CD14-positive monocyte (primary cell): ENCODE measurements around the gene CAV1. TPM values are rescaled to one million over a fixed set of nuclear protein-coding genes. Genes with fewer than 3 reads are reported as not detected.
A peak's percentile ranks its signal among the peaks of the same experiment; 100 is the strongest.

ENCODE experiments used
- DNase-seq, 3 donors: peaks; one replicate each; pipeline ENCODE4 v3.0.0-alpha.2; 2011 to 2022
- H2AFZ ChIP-seq: 2 replicates; pipeline ENCODE4 v1.6.0; 2012; ENCODE audit warnings: mild to moderate bottlenecking, low read depth, low read length, inconsistent platforms; ENCODE audit not compliant: insufficient read depth, poor library complexity, severe bottlenecking
- H3K27ac ChIP-seq, 2 donors: 1 replicate in 1 of 2; 2 replicates in 1 of 2; pipeline ENCODE4 v1.5.1; 2012 to 2013; ENCODE audit warnings: low read length in 2 of 2, control low read depth in 1 of 2, inconsistent platforms in 1 of 2, low read depth in 1 of 2, mild to moderate bottlenecking in 1 of 2
- H3K27me3 ChIP-seq, 2 donors: one replicate each; pipeline versions ENCODE4 v1.6.0 to v1.6.1; 2011 to 2013; ENCODE audit warnings: low read length in 2 of 2; ENCODE audit not compliant: control insufficient read depth in 2 of 2, insufficient read depth in 2 of 2
- H3K36me3 ChIP-seq, 2 donors: replicated peaks in 1 of 2; 1 replicate in 1 of 2; 2 replicates in 1 of 2; pipeline versions ENCODE4 v1.5.1 to v1.6.1; 2012 to 2013; ENCODE audit warnings: low read length in 2 of 2, control low read depth in 1 of 2, inconsistent platforms in 1 of 2, mild to moderate bottlenecking in 1 of 2; ENCODE audit not compliant: insufficient read depth in 2 of 2, control insufficient read depth in 1 of 2
- H3K4me1 ChIP-seq, 2 donors: 1 replicate in 1 of 2; 2 replicates in 1 of 2; pipeline versions ENCODE4 v1.5.1 to v1.6.1; 2012 to 2013; ENCODE audit warnings: low read length in 2 of 2, control low read depth in 1 of 2, inconsistent platforms in 1 of 2, mild to moderate bottlenecking in 1 of 2, moderate library complexity in 1 of 2; ENCODE audit not compliant: insufficient read depth in 2 of 2, control insufficient read depth in 1 of 2
- H3K4me2 ChIP-seq: replicated peaks from 2 replicates; pipeline ENCODE3; 2012; ENCODE audit warnings: low read length, moderate library complexity, mild to moderate bottlenecking; ENCODE audit not compliant: poor library complexity, severe bottlenecking; ENCODE audit errors: extremely low read depth
- H3K4me3 ChIP-seq, 3 experiments: fragments of 200-600 bp in 1 of 3; sonication (generic) in 1 of 3; replicated peaks in 1 of 3; 1 replicate in 2 of 3; 2 replicates in 1 of 3; pipeline ENCODE4 v1.5.1; 2011 to 2013; ENCODE audit warnings: low read length in 3 of 3, mild to moderate bottlenecking in 3 of 3, control low read depth in 2 of 3, low read depth in 2 of 3, inconsistent platforms in 1 of 3, moderate library complexity in 1 of 3
- H3K79me2 ChIP-seq: 2 replicates; pipeline ENCODE4 v1.6.0; 2012; ENCODE audit warnings: mild to moderate bottlenecking, control low read depth, inconsistent platforms, low read length, moderate library complexity; ENCODE audit not compliant: insufficient read depth
- H3K9ac ChIP-seq: 2 replicates; pipeline ENCODE4 v1.6.0; 2017; ENCODE audit warnings: low read length, mild to moderate bottlenecking; ENCODE audit not compliant: insufficient read depth, poor library complexity, severe bottlenecking
- H3K9me3 ChIP-seq, 2 donors: replicated peaks in 1 of 2; 1 replicate in 1 of 2; 2 replicates in 1 of 2; pipeline versions ENCODE4 v1.5.1 to v1.6.1; 2012 to 2013; ENCODE audit warnings: low read length in 2 of 2, control low read depth in 1 of 2; ENCODE audit not compliant: control insufficient read depth in 1 of 2, insufficient read depth in 1 of 2
- H4K20me1 ChIP-seq: 2 replicates; pipeline ENCODE4 v1.6.0; 2012; ENCODE audit warnings: mild to moderate bottlenecking, low read length, control low read depth, moderate library complexity; ENCODE audit not compliant: insufficient read depth
- H3K27ac Mint-ChIP-seq, 7 donors: one replicate each; pipeline ENCODE4 v1.8.0; 2020; ENCODE audit warnings: mild to moderate bottlenecking in 7 of 7, mixed read lengths in 7 of 7, moderate library complexity in 6 of 7, inconsistent platforms in 2 of 7
- H3K27me3 Mint-ChIP-seq, 3 donors: one replicate each; pipeline ENCODE4 v1.8.0; 2021 to 2022; ENCODE audit warnings: low read depth in 3 of 3, mild to moderate bottlenecking in 3 of 3, mixed read lengths in 3 of 3, moderate library complexity in 3 of 3, inconsistent platforms in 1 of 3
- H3K36me3 Mint-ChIP-seq, 2 donors: one replicate each; pipeline ENCODE4 v1.8.0; 2020; ENCODE audit warnings: mixed read lengths in 2 of 2, inconsistent platforms in 1 of 2, mild to moderate bottlenecking in 1 of 2
- H3K4me1 Mint-ChIP-seq: one replicate; pipeline ENCODE4 v1.8.0; 2020; ENCODE audit warnings: mild to moderate bottlenecking, mixed read lengths
- H3K4me3 Mint-ChIP-seq, 2 donors: one replicate each; pipeline ENCODE4 v1.8.0; 2020; ENCODE audit warnings: mild to moderate bottlenecking in 2 of 2, mixed read lengths in 2 of 2, moderate library complexity in 1 of 2
- H3K9me3 Mint-ChIP-seq, 7 donors: one replicate each; pipeline ENCODE4 v1.8.0; 2020 to 2022; ENCODE audit warnings: mixed read lengths in 7 of 7, mild to moderate bottlenecking in 6 of 7, moderate library complexity in 6 of 7, inconsistent platforms in 2 of 7
- WGBS: methylation state at CpG from one replicate; pipeline ENCODE4 v1.1.5; 2013; ENCODE audit warnings: missing lambda C conversion rate; ENCODE audit not compliant: insufficient coverage; 5-methylcytosine and 5-hydroxymethylcytosine counted together
- intact Hi-C, 2 donors: fragments of 100-400 bp; cut with micrococcal nuclease; formaldehyde crosslinking; loops; one replicate each; pipeline versions ENCODE4 v1.15.0 to v1.15.1; 2023
- polyA plus RNA-seq, 3 donors: library from polyadenylated mRNA; depleted of rRNA in 1 of 3; unstranded in 2 of 3; stranded (reverse) in 1 of 3; fragments of 300-500 nt in 2 of 3; fragments of >200 nt in 1 of 3; fragmentation: Illumina TruSeq in 2 of 3; gene quantifications; 1 replicate in 2 of 3; 2 replicates in 1 of 3; pipeline ENCODE4 v1.2.3, GENCODE V29; 2012 to 2021
- TF ChIP-seq, protein P1 (sequence below): fragments of 200-600 bp; IDR thresholded peaks from one replicate; pipeline ENCODE4 v1.8.0; 2022; ENCODE audit warnings: antibody characterized with exemption, mild to moderate bottlenecking

The CAV1 gene
- polyA plus RNA-seq, 3 donors = not detected

DNA sequence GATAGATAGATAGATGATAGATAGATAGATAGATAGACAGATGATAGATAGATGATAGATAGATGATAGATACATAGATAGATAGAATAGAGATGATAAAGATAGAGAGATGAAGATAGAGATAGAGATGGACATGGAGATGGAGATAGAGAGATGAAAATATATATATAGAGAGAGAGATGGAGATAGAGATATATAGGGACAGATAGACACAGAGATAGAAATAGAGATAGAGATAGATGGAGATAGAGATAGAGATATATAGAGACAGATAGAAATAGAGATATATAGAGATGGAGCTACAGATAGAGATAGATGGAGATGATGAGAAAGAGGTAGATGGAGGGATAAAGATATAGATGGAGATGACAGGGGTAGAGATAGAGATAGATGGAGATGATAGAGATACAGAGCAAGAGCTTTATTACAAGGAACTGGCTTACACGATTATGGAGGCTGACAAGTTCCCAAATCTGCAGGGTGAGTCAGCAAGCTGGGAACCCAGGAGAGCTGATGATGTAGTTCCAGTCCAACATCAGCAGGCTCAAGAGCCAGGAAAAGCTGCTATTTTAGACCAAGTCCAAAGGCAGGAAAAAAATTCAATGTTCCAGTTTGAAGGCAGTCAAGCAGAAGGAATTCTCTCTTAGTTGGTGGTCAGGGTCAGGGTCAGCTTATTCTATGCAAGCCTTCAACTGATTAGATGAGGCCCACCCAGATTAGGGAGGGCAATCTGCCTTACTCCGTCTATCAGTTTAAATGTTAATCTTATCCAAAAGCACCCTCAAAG is 37.1 kb downstream of the CAV1 start:
- Histone ChIP-seq H3K36me3 (no peaks in the 10 kb centered on the region), H3K9me3 (peaks cover 0 to 7% of the 10 kb centered on the region in 2 donors), H3K4me3 (no peak overlapping the region), H3K9ac (no peak overlapping the region), H3K27ac (no peak overlapping the region), H3K4me1 (no peaks in the 10 kb centered on the region), H3K27me3 (no peaks in the 10 kb centered on the region), H3K79me2 (no peaks in the 10 kb centered on the region), H3K4me2 (no peak overlapping the region), H2AFZ (no peak overlapping the region), H4K20me1 (no peaks in the 10 kb centered on the region)
- peaks cover 0 to 11% (median 6%) of the 10 kb centered on the region in 7 donors for H3K9me3 Mint-ChIP-seq
- no peaks in the 10 kb centered on the region for H3K4me1 Mint-ChIP-seq
- no peak overlapping the region for H3K4me3 Mint-ChIP-seq
- no peaks in the 10 kb centered on the region for H3K36me3 Mint-ChIP-seq
- no peak overlapping the region for H3K27ac Mint-ChIP-seq
- TF ChIP-seq, protein P1, sequence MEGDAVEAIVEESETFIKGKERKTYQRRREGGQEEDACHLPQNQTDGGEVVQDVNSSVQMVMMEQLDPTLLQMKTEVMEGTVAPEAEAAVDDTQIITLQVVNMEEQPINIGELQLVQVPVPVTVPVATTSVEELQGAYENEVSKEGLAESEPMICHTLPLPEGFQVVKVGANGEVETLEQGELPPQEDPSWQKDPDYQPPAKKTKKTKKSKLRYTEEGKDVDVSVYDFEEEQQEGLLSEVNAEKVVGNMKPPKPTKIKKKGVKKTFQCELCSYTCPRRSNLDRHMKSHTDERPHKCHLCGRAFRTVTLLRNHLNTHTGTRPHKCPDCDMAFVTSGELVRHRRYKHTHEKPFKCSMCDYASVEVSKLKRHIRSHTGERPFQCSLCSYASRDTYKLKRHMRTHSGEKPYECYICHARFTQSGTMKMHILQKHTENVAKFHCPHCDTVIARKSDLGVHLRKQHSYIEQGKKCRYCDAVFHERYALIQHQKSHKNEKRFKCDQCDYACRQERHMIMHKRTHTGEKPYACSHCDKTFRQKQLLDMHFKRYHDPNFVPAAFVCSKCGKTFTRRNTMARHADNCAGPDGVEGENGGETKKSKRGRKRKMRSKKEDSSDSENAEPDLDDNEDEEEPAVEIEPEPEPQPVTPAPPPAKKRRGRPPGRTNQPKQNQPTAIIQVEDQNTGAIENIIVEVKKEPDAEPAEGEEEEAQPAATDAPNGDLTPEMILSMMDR = peak; percentile 8
- no peak for DNase-seq
- intact Hi-C loops = no loop called here
- peaks cover 6 to 7% (median 6%) of the 10 kb centered on the region in 3 donors for H3K27me3 Mint-ChIP-seq
- WGBS = 72% methylated on average over 2 of the region's 2 CpGs

DNA sequence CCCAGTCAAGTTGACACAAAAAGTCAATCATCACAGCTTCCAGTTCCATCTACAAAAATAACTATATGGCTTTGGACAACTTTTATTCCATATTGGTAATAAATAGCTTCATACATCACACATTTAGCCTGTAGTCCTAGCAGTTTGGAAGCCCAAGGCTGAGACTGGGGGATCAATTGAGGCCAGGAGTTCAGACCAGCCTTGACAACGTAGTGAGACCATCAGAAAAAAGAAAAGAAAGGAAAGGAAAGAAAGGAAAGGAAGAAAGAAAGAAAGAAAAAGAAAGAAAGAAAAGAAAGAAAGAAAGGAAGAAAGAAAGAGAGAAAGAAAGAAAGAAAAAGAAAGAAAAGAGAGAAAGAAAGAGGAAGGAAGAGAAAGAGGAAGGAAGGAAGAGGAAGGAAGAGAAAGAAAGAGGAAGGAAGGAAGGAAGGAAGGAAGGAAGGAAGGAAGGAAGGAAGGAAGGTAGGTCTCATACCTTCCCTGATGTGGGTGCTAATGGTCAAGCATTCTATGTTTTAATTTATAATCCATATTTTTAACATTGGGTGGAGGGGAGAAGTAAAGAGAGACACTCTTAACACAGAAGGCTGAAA is 37.8 kb downstream of the CAV1 start:
- no peak overlapping the region for H2AFZ ChIP-seq
- no peak overlapping the region for H3K4me2 ChIP-seq
- no peak for DNase-seq
- no peaks in the 10 kb centered on the region for H3K79me2 ChIP-seq
- Mint-ChIP-seq H3K4me1 (no peaks in the 10 kb centered on the region), H3K36me3 (no peaks in the 10 kb centered on the region), H3K9me3 (peaks cover 0 to 11% (median 6%) of the 10 kb centered on the region in 7 donors), H3K27ac (peak overlapping the region in 3 of 7 donors; percentile 1 to 43 (median 27)), H3K27me3 (peaks cover 6 to 7% (median 6%) of the 10 kb centered on the region in 3 donors), H3K4me3 (peak overlapping the region in 1 of 2 donors; percentile 60)
- intact Hi-C loops = no loop called here
- 100% methylated on average over 1 of the region's 1 CpG for WGBS
- H3K27ac ChIP-seq = peak overlapping the region in 1 of 2 donors; percentile 39
- no peak overlapping the region for H3K9ac ChIP-seq
- peaks cover 0 to 7% of the 10 kb centered on the region in 2 donors for H3K9me3 ChIP-seq
- H3K4me1 ChIP-seq = no peaks in the 10 kb centered on the region
- no peaks in the 10 kb centered on the region for H4K20me1 ChIP-seq
- H3K27me3 ChIP-seq = no peaks in the 10 kb centered on the region
- no peak overlapping the region for H3K4me3 ChIP-seq
- TF ChIP-seq, protein P1 = no peak
- H3K36me3 ChIP-seq = no peaks in the 10 kb centered on the region
